Fibroblast of lung (primary cell): ENCODE measurements around the gene PALM2AKAP2. TPM values are rescaled to one million over a fixed set of nuclear protein-coding genes. Genes with fewer than 3 reads are reported as not detected.

ENCODE experiments used
- DNase-seq, 2 donors: peaks; one replicate each; pipeline versions ENCODE4 v3.0.0 to v3.0.0-alpha.2; 2010; ENCODE audit warnings: low read depth in 2 of 2
- H2AFZ ChIP-seq: 2 replicates; pipeline ENCODE4 v1.5.1; 2012; ENCODE audit warnings: low read length, control low read depth, inconsistent platforms
- H3K27ac ChIP-seq: 2 replicates; pipeline ENCODE4 v1.5.1; 2011; ENCODE audit warnings: low read length, control low read depth; ENCODE audit not compliant: insufficient read depth
- H3K27me3 ChIP-seq: 2 replicates; pipeline ENCODE4 v1.5.1; 2011; ENCODE audit warnings: mild to moderate bottlenecking, low read length; ENCODE audit not compliant: control insufficient read depth, insufficient read depth
- H3K36me3 ChIP-seq: 2 replicates; pipeline ENCODE4 v1.5.1; 2011; ENCODE audit warnings: low read length; ENCODE audit not compliant: control insufficient read depth, insufficient read depth
- H3K4me1 ChIP-seq: 2 replicates; pipeline ENCODE4 v1.5.1; 2011; ENCODE audit warnings: low read length; ENCODE audit not compliant: control insufficient read depth, insufficient read depth; ENCODE audit errors: extremely low read depth
- H3K4me2 ChIP-seq: 2 replicates; pipeline ENCODE4 v1.5.1; 2011; ENCODE audit warnings: low read length, control low read depth; ENCODE audit not compliant: insufficient read depth; ENCODE audit errors: extremely low read depth
- H3K4me3 ChIP-seq, 4 experiments: fragments of 200-600 bp in 1 of 4; sonication (generic) in 1 of 4; replicated peaks in 1 of 4; 2 replicates each; pipeline ENCODE4 v1.5.1; 2011 to 2016; ENCODE audit warnings: low read length in 4 of 4, low read depth in 3 of 4, mild to moderate bottlenecking in 3 of 4, control low read depth in 2 of 4, inconsistent platforms in 1 of 4, mixed read lengths in 1 of 4; ENCODE audit not compliant: insufficient read depth in 1 of 4; ENCODE audit errors: control extremely low read depth in 1 of 4
- H3K79me2 ChIP-seq: 2 replicates; pipeline ENCODE4 v1.5.1; 2012; ENCODE audit warnings: mild to moderate bottlenecking, low read length, inconsistent platforms; ENCODE audit not compliant: control insufficient read depth, insufficient read depth
- H3K9ac ChIP-seq: 2 replicates; pipeline ENCODE4 v1.5.1; 2011; ENCODE audit warnings: mild to moderate bottlenecking, low read length, control low read depth; ENCODE audit not compliant: insufficient read depth
- H3K9me3 ChIP-seq: 2 replicates; pipeline ENCODE4 v1.5.1; 2012; ENCODE audit warnings: low read depth, low read length; ENCODE audit not compliant: control insufficient read depth, insufficient read depth
- H4K20me1 ChIP-seq: 2 replicates; pipeline ENCODE4 v1.5.1; 2011; ENCODE audit warnings: low read length; ENCODE audit not compliant: control insufficient read depth, insufficient read depth; ENCODE audit errors: extremely low read depth
- EZH2 ChIP-seq: IDR thresholded peaks from 2 replicates; pipeline ENCODE4 v1.5.1; 2012; ENCODE audit warnings: low read length, control low read depth, mild to moderate bottlenecking; ENCODE audit errors: missing control alignments
- polyA plus RNA-seq, 2 donors: library from polyadenylated mRNA; depleted of rRNA in 1 of 2; stranded (reverse) in 1 of 2; unstranded in 1 of 2; fragments of >200 nt; gene quantifications; 2 replicates each; pipeline ENCODE4 v1.2.1, GENCODE V29; 2011 to 2012; ENCODE audit warnings: missing spikeins in 1 of 2
- total RNA-seq: library from RNA; depleted of rRNA; stranded (reverse); fragments of >200 nt; gene quantifications from 2 replicates; pipeline ENCODE4 v1.2.1, GENCODE V29; 2014
- TF ChIP-seq, protein P1 (sequence below), 2 donors: IDR thresholded peaks in 1 of 2; conservative IDR thresholded peaks in 1 of 2; 1 replicate in 1 of 2; 2 replicates in 1 of 2; pipeline ENCODE4 v1.5.1; 2011 to 2012; ENCODE audit warnings: low read length in 2 of 2, control low read depth in 1 of 2, inconsistent platforms in 1 of 2, low read depth in 1 of 2, mild to moderate bottlenecking in 1 of 2

Gene PALM2AKAP2
- total and polyA plus RNA-seq, 2 donors (not counting 1 experiment from before 2014, with no cell fraction given), result 7.7 to 9.9 TPM

DNA sequence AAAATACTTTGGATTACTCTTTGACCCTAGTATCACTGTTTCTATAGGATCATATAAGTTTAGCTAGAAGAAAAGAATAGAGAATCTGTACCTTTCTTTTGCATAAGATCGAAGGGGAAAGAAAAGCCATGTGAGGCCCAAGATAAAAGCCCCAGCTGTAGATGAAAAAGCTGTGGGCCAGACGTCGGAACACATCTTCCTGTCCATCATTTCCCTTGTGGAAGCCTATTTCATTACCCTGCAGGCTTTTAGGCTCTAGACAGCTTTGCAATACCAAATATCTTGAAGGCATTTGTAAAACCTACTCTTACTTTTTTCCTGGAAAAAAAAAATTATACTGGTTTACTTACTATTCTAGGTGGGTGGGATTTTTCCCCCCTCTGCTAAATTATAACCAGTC lies 10.0 kb downstream of the PALM2AKAP2 start:
- Histone ChIP-seq H3K36me3 (no peaks in the 10 kb centered on the region), H3K27ac (no peak overlapping the region), H3K4me1 (peaks cover 21% of the 10 kb centered on the region), H3K4me2 (no peak overlapping the region), H2AFZ (no peak overlapping the region), H3K9ac (no peak overlapping the region), H3K27me3 (no peaks in the 10 kb centered on the region), H3K9me3 (no peaks in the 10 kb centered on the region), H3K4me3 (no peak overlapping the region), H3K79me2 (peaks cover 10% of the 10 kb centered on the region), H4K20me1 (no peaks in the 10 kb centered on the region)
- no peak for TF ChIP-seq EZH2
- TF ChIP-seq, protein P1, sequence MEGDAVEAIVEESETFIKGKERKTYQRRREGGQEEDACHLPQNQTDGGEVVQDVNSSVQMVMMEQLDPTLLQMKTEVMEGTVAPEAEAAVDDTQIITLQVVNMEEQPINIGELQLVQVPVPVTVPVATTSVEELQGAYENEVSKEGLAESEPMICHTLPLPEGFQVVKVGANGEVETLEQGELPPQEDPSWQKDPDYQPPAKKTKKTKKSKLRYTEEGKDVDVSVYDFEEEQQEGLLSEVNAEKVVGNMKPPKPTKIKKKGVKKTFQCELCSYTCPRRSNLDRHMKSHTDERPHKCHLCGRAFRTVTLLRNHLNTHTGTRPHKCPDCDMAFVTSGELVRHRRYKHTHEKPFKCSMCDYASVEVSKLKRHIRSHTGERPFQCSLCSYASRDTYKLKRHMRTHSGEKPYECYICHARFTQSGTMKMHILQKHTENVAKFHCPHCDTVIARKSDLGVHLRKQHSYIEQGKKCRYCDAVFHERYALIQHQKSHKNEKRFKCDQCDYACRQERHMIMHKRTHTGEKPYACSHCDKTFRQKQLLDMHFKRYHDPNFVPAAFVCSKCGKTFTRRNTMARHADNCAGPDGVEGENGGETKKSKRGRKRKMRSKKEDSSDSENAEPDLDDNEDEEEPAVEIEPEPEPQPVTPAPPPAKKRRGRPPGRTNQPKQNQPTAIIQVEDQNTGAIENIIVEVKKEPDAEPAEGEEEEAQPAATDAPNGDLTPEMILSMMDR (conservative IDR thresholded peaks at IDR 0.05 in 1 of 2, IDR thresholded peaks at IDR 0.05 in 1 of 2; ENCODE audit: low read depth in 1 of 2, low read length in 2 of 2), result no peak
- DNase-seq, result no peak

DNA sequence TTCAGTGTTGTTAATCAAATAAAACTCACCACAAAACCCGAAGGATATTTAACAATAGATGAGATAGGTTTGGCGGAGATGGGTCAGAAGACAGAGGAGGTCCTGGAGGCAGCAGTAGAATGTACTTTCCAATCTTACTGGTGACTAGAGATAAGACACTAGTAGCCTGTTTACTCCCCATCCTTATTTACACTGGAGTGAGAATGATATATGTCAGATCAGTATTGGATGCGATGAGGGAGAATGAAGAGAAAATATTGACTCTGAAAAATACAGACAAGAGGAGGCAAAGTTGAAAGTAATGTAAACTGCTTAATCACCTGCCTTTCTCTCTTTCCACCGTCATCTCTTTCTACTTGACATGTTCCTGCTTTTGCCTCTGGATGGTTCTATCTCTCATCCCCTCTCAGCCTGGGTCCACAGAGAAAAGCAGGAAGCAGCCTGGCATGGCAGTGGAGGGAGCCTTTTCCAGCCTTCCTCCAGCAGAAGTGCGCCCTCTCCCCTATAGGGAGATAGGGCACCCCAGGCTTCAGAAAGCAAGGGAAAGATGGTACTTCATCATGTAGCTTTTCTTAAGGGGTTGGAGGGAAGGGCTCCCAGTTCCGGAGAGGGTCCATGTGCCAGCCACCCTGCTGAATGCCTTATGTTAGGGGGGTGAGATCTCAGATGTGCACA lies 11.1 kb downstream of the PALM2AKAP2 start:
- DNase-seq, result no peak
- Histone ChIP-seq H3K4me1 (peaks cover 21% of the 10 kb centered on the region), H3K36me3 (no peaks in the 10 kb centered on the region), H3K27ac (no peak overlapping the region), H3K9ac (no peak overlapping the region), H3K4me2 (no peak overlapping the region), H3K9me3 (no peaks in the 10 kb centered on the region), H3K79me2 (peaks cover 10% of the 10 kb centered on the region), H2AFZ (no peak overlapping the region), H3K27me3 (no peaks in the 10 kb centered on the region), H3K4me3 (no peak overlapping the region), H4K20me1 (no peaks in the 10 kb centered on the region)
- TF ChIP-seq, protein P1 (conservative IDR thresholded peaks at IDR 0.05 in 1 of 2, IDR thresholded peaks at IDR 0.05 in 1 of 2; ENCODE audit: low read depth in 1 of 2, low read length in 2 of 2), result no peak
- no peak for TF ChIP-seq EZH2

DNA sequence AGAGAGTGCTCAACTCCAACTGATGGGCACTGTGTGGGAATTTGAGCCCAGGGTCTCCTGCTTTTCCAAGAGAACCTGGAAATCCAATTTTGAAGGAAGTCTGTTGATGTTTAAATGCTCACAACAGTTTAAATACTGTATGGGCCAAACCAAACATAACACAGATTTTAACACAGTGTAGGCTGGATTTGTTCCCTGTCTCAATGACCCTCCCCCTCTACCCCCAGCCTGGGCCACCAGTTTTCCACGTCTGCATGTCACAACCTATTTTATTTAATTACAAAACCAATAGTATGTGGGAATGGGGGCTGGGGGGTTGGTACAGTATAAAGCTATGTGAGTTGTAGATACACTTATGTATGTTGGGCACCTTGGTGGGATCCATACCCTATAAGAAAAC lies 11.7 kb downstream of the PALM2AKAP2 start:
- Histone ChIP-seq H3K27ac (no peak overlapping the region), H3K9ac (no peak overlapping the region), H3K4me2 (no peak overlapping the region), H2AFZ (no peak overlapping the region), H3K4me1 (peaks cover 21% of the 10 kb centered on the region), H3K79me2 (peaks cover 10% of the 10 kb centered on the region), H3K36me3 (no peaks in the 10 kb centered on the region), H3K4me3 (no peak overlapping the region), H3K27me3 (no peaks in the 10 kb centered on the region), H4K20me1 (no peaks in the 10 kb centered on the region), H3K9me3 (no peaks in the 10 kb centered on the region)
- TF ChIP-seq EZH2, result no peak
- TF ChIP-seq, protein P1 (conservative IDR thresholded peaks at IDR 0.05 in 1 of 2, IDR thresholded peaks at IDR 0.05 in 1 of 2; ENCODE audit: low read depth in 1 of 2, low read length in 2 of 2), result no peak
- no peak for DNase-seq
